HCT116 (cell line): ENCODE results near the gene FAM13C. TPM values are rescaled to one million over a fixed set of nuclear protein-coding genes. Genes with fewer than 3 reads are reported as not detected.

ENCODE experiments used
- ATAC-seq: fragments of 200-7000 bp; cut with Tn5 transposase; 2 replicates; pipeline ENCODE4 v1.9.1; 2020; ENCODE audit warnings: mild to moderate bottlenecking, moderate library complexity
- BruUV-seq: library from RNA; stranded (reverse); fragments of 400-500 nt; replicated peaks from 2 replicates; lab custom pipeline; 2021; lab: Mats Ljungman, UMichigan
- CTCF ChIA-PET: fragments of 300-600 bp; sonication (Branson Sonifier 250); formaldehyde crosslinking; loops from one replicate; lab custom pipeline; 2021; ENCODE audit warnings: antibody characterized with exemption; lab: Charles Lee
- POLR2A ChIA-PET: fragments of 300-600, 350-600 bp; sonication (Branson Sonifier 250); formaldehyde crosslinking; loops from one replicate; lab custom pipeline; 2021; ENCODE audit warnings: antibody characterized with exemption; lab: Charles Lee
- RAD21 ChIA-PET, 2 experiments: fragments of 300-600 bp; sonication (Branson Sonifier 250); formaldehyde crosslinking; loops; one replicate each; lab custom pipeline; 2023; ENCODE audit warnings: low total read pairs in 2 of 2; ENCODE audit not compliant: uncharacterized antibody in 2 of 2, unreplicated experiment in 2 of 2, low non-redundant PET in 1 of 2; lab: Charles Lee
- DNase-seq: peaks from one replicate; pipeline ENCODE4 v3.0.0-alpha.2; 2010; ENCODE audit warnings: low read depth, low spot score
- H2AFZ ChIP-seq: fragments of 200-600 bp; shearing (Covaris generic), sonication (generic); 2 replicates; pipeline ENCODE4 v1.6.1; 2017; ENCODE audit warnings: low read depth, mixed run types, mixed read lengths, antibody characterized with exemption, low read length; ENCODE audit not compliant: poor library complexity, severe bottlenecking
- H3K27ac ChIP-seq: 2 replicates; pipeline ENCODE4 v1.5.1; 2012; ENCODE audit warnings: low read depth, low read length
- H3K27me3 ChIP-seq: fragments of 200-600 bp; sonication (generic); 2 replicates; pipeline ENCODE4 v1.6.1; 2016; ENCODE audit warnings: mixed run types, low read length, mixed read lengths; ENCODE audit not compliant: insufficient read depth
- H3K36me3 ChIP-seq, 2 experiments: fragments of 200-500 bp in 1 of 2; fragments of 200-600 bp in 1 of 2; sonication (Bioruptor generic) in 1 of 2; sonication (generic) in 1 of 2; 2 replicates each; pipeline versions ENCODE4 v1.5.1 to v1.6.1; 2014 to 2016; ENCODE audit warnings: low read length in 2 of 2, inconsistent platforms in 1 of 2, mixed read lengths in 1 of 2, mixed run types in 1 of 2; ENCODE audit not compliant: insufficient read depth in 2 of 2, control insufficient read depth in 1 of 2
- H3K4me1 ChIP-seq, 2 experiments: fragments of 200-600 bp in 1 of 2; sonication (generic) in 1 of 2; 2 replicates each; pipeline versions ENCODE4 v1.5.1 to v1.6.1; 2012 to 2017; ENCODE audit warnings: low read length in 2 of 2, inconsistent platforms in 1 of 2, mild to moderate bottlenecking in 1 of 2, mixed read lengths in 1 of 2, mixed run types in 1 of 2, moderate library complexity in 1 of 2; ENCODE audit not compliant: insufficient read depth in 2 of 2, control insufficient read depth in 1 of 2
- H3K4me2 ChIP-seq: fragments of 200-600 bp; sonication (generic); 2 replicates; pipeline ENCODE4 v1.6.1; 2017; ENCODE audit warnings: mixed run types, low read length, mixed read lengths
- H3K4me3 ChIP-seq, 2 experiments: fragments of 200-600 bp in 1 of 2; sonication (generic) in 1 of 2; replicated peaks in 1 of 2; 2 replicates each; pipeline ENCODE4 v1.5.1; 2011 to 2016; ENCODE audit warnings: low read length in 2 of 2, control low read depth in 1 of 2, low read depth in 1 of 2, mild to moderate bottlenecking in 1 of 2, mixed read lengths in 1 of 2, mixed run types in 1 of 2
- H3K79me2 ChIP-seq: fragments of 200-600 bp; sonication (generic); 2 replicates; pipeline ENCODE4 v1.6.1; 2017; ENCODE audit warnings: mild to moderate bottlenecking, mixed run types, low read length, moderate library complexity, mixed read lengths; ENCODE audit not compliant: insufficient read depth
- H3K9ac ChIP-seq: fragments of 200-600 bp; sonication (generic); 2 replicates; pipeline ENCODE4 v1.6.1; 2016; ENCODE audit warnings: low read length, mixed read lengths
- H3K9me2 ChIP-seq: fragments of 200-600 bp; sonication (generic), shearing (Covaris generic); 2 replicates; pipeline ENCODE4 v1.6.1; 2017; ENCODE audit warnings: mixed run types, mild to moderate bottlenecking, moderate library complexity; ENCODE audit not compliant: insufficient read depth
- H3K9me3 ChIP-seq, 2 experiments: fragments of 200-500 bp in 1 of 2; fragments of 200-600 bp in 1 of 2; sonication (Bioruptor generic) in 1 of 2; sonication (generic) in 1 of 2; 2 replicates each; pipeline ENCODE4 v1.6.1; 2014 to 2017; ENCODE audit warnings: low read length in 2 of 2, mixed read lengths in 2 of 2, inconsistent platforms in 1 of 2, low read depth in 1 of 2, mild to moderate bottlenecking in 1 of 2, mixed run types in 1 of 2, moderate library complexity in 1 of 2; ENCODE audit not compliant: control insufficient read depth in 1 of 2, insufficient read depth in 1 of 2
- H4K20me1 ChIP-seq: fragments of 200-600 bp; sonication (generic), shearing (Covaris generic); 2 replicates; pipeline ENCODE4 v1.6.1; 2017; ENCODE audit warnings: mixed run types, mild to moderate bottlenecking, moderate library complexity; ENCODE audit not compliant: insufficient read depth
- CEBPB ChIP-seq: IDR thresholded peaks from 2 replicates; pipeline ENCODE4 v1.6.1; 2012; ENCODE audit warnings: low read depth
- FOSL1 ChIP-seq: IDR thresholded peaks from 2 replicates; pipeline ENCODE4 v1.6.1; 2012; ENCODE audit warnings: low read depth
- JUND ChIP-seq: IDR thresholded peaks from 2 replicates; pipeline ENCODE4 v1.6.1; 2012
- POLR2A ChIP-seq: IDR thresholded peaks from 2 replicates; pipeline ENCODE4 v1.7.0; 2011; ENCODE audit warnings: borderline replicate concordance; ENCODE audit not compliant: insufficient read depth, insufficient read length; ENCODE audit errors: extremely low read depth
- POLR2AphosphoS5 ChIP-seq: IDR thresholded peaks from 2 replicates; pipeline ENCODE4 v1.6.1; 2011; ENCODE audit warnings: mild to moderate bottlenecking, low read depth, low read length, moderate library complexity
- SP1 ChIP-seq: IDR thresholded peaks from 2 replicates; pipeline ENCODE4 v1.6.1; 2012; ENCODE audit warnings: low read depth
- SRF ChIP-seq: IDR thresholded peaks from 2 replicates; pipeline ENCODE4 v1.6.1; 2012; ENCODE audit warnings: low read depth
- TCF7L2 ChIP-seq: IDR thresholded peaks from 2 replicates; pipeline ENCODE4 v1.7.0; 2011; ENCODE audit warnings: borderline replicate concordance, inconsistent platforms; ENCODE audit not compliant: insufficient read depth, insufficient read length; ENCODE audit errors: extremely low read depth
- intact Hi-C: fragments of 100-400 bp; cut with micrococcal nuclease; formaldehyde crosslinking; loops from 2 replicates; pipeline ENCODE4 v1.10.0; 2022
- total RNA-seq: library from RNA; stranded (reverse); gene quantifications from one replicate; pipeline ENCODE4 v1.2.1, GENCODE V29; 2021; ENCODE audit not compliant: unreplicated experiment
- TF ChIP-seq, protein P1 (sequence below): IDR thresholded peaks from 2 replicates; pipeline ENCODE4 v1.6.1; 2012
- TF ChIP-seq, protein P2 (sequence below): IDR thresholded peaks from 2 replicates; pipeline ENCODE4 v1.6.1; 2011; ENCODE audit warnings: mild to moderate bottlenecking, low read length, moderate library complexity; ENCODE audit not compliant: insufficient replicate concordance; ENCODE audit errors: extremely low read depth

The FAM13C gene
- total RNA-seq, 1 experiment from 2014 or later, result 0.42 TPM

DNA sequence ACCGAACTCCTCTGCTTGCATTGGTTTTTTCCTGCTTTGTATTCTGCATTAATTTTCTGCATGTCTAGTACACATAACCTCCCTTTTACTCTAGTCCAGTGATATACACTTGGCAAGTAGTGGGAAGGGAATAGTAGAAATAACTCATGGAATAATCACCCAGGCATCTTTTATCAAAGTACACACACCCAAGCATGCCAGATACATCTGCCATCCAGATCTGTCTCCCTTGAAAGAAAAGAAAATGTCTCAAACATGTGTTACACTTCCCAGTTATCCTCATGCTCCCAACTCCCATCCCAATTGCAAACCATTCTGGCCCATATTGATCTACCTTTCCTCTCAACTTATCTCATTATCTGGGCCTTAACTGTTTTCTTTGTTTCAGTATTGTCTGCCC is 106.9 kb downstream of the FAM13C start:
- Histone ChIP-seq H3K9ac (no peak overlapping the region), H3K27ac (no peak overlapping the region), H3K27me3 (peaks cover 35% of the 10 kb centered on the region), H3K4me1 (no peaks in the 10 kb centered on the region), H4K20me1 (no peaks in the 10 kb centered on the region), H3K4me3 (no peak overlapping the region), H3K4me2 (no peak overlapping the region), H2AFZ (no peak overlapping the region), H3K9me3 (no peaks in the 10 kb centered on the region), H3K36me3 (no peaks in the 10 kb centered on the region), H3K79me2 (no peaks in the 10 kb centered on the region), H3K9me2 (no peaks in the 10 kb centered on the region)
- ATAC-seq (no peak), DNase-seq (no peak)
- no TSS peak for BruUV-seq
- ChIA-PET POLR2A (no interaction called here), CTCF (no interaction called here), RAD21 (no interaction called here)
- TF ChIP-seq, protein P1, sequence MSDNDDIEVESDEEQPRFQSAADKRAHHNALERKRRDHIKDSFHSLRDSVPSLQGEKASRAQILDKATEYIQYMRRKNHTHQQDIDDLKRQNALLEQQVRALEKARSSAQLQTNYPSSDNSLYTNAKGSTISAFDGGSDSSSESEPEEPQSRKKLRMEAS, result no peak
- no peak for TF ChIP-seq JUND
- no peak for TF ChIP-seq TCF7L2
- no peak for TF ChIP-seq CEBPB
- no peak for TF ChIP-seq POLR2AphosphoS5
- TF ChIP-seq FOSL1, result no peak
- TF ChIP-seq POLR2A, result no peak
- no peak for TF ChIP-seq SP1
- no peak for TF ChIP-seq SRF
- TF ChIP-seq, protein P2, sequence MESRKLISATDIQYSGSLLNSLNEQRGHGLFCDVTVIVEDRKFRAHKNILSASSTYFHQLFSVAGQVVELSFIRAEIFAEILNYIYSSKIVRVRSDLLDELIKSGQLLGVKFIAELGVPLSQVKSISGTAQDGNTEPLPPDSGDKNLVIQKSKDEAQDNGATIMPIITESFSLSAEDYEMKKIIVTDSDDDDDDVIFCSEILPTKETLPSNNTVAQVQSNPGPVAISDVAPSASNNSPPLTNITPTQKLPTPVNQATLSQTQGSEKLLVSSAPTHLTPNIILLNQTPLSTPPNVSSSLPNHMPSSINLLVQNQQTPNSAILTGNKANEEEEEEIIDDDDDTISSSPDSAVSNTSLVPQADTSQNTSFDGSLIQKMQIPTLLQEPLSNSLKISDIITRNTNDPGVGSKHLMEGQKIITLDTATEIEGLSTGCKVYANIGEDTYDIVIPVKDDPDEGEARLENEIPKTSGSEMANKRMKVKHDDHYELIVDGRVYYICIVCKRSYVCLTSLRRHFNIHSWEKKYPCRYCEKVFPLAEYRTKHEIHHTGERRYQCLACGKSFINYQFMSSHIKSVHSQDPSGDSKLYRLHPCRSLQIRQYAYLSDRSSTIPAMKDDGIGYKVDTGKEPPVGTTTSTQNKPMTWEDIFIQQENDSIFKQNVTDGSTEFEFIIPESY, result no peak
- intact Hi-C loops, result no loop called here
